Panc1 (cell line): ENCODE data around the gene TMEM109. TPM values are rescaled to one million over a fixed set of nuclear protein-coding genes. Genes with fewer than 3 reads are reported as not detected.

Experiments used
- ATAC-seq: fragments of 200-7000 bp; cut with Tn5 transposase; 2 replicates; pipeline ENCODE4 v1.9.1; 2020; ENCODE audit warnings: mild to moderate bottlenecking, moderate library complexity
- BruUV-seq: library from RNA; stranded (reverse); fragments of 400-500 nt; replicated peaks from 2 replicates; lab custom pipeline; 2021; lab: Mats Ljungman, UMichigan
- CTCF ChIA-PET: fragments of 300-600 bp; sonication (Branson Sonifier 250); formaldehyde crosslinking; loops from one replicate; lab custom pipeline; 2022; ENCODE audit warnings: antibody characterized with exemption; lab: Charles Lee
- POLR2A ChIA-PET: fragments of 300-600 bp; sonication (Branson Sonifier 250); formaldehyde crosslinking; loops from one replicate; lab custom pipeline; 2022; ENCODE audit warnings: antibody characterized with exemption; lab: Charles Lee
- DNase-seq: peaks from one replicate; pipeline ENCODE4 v3.0.0-alpha.2; 2010; ENCODE audit warnings: low read depth, low spot score
- H3K27ac ChIP-seq: 2 replicates; pipeline ENCODE4 v1.5.1; 2011; ENCODE audit warnings: mild to moderate bottlenecking, low read length, inconsistent platforms
- H3K27me3 ChIP-seq: fragments of 200-500 bp; sonication (Bioruptor generic); 2 replicates; pipeline ENCODE4 v1.6.0; 2014; ENCODE audit warnings: low read length, inconsistent platforms; ENCODE audit not compliant: control insufficient read depth, insufficient read depth
- H3K36me3 ChIP-seq: fragments of 200-500 bp; sonication (Bioruptor generic); 2 replicates; pipeline ENCODE4 v1.5.1; 2014; ENCODE audit warnings: inconsistent platforms, mild to moderate bottlenecking, low read length, moderate library complexity; ENCODE audit not compliant: control insufficient read depth, insufficient read depth
- H3K4me1 ChIP-seq: 2 replicates; pipeline ENCODE4 v1.5.1; 2011; ENCODE audit warnings: inconsistent platforms, mild to moderate bottlenecking, low read length, moderate library complexity; ENCODE audit not compliant: control insufficient read depth, insufficient read depth
- H3K4me3 ChIP-seq, 2 experiments: 2 replicates each; pipeline ENCODE4 v1.5.1; 2011 to 2012; ENCODE audit warnings: low read depth in 2 of 2, low read length in 2 of 2, mild to moderate bottlenecking in 2 of 2, inconsistent platforms in 1 of 2, moderate library complexity in 1 of 2
- H3K9me3 ChIP-seq: fragments of 200-500 bp; sonication (Bioruptor generic); 2 replicates; pipeline ENCODE4 v1.5.1; 2014; ENCODE audit warnings: low read depth, mild to moderate bottlenecking, inconsistent platforms, low read length, moderate library complexity; ENCODE audit not compliant: control insufficient read depth, insufficient read depth
- CTCF ChIP-seq: fragments of 450-650 bp; IDR thresholded peaks from 2 replicates; pipeline ENCODE4 v1.5.1; 2017; ENCODE audit warnings: mild to moderate bottlenecking
- POLR2AphosphoS5 ChIP-seq: IDR thresholded peaks from 2 replicates; pipeline ENCODE4 v1.6.1; 2012; ENCODE audit warnings: mild to moderate bottlenecking, low read depth, low read length, moderate library complexity
- REST ChIP-seq, 2 experiments: IDR thresholded peaks; 2 replicates each; pipeline ENCODE4 v1.6.1; 2011 to 2012; ENCODE audit warnings: low read depth in 2 of 2, control low read depth in 1 of 2, low read length in 1 of 2, mild to moderate bottlenecking in 1 of 2, moderate library complexity in 1 of 2; ENCODE audit not compliant: insufficient read depth in 1 of 2
- SIN3A ChIP-seq: IDR thresholded peaks from 2 replicates; pipeline ENCODE4 v1.6.1; 2012; ENCODE audit warnings: low read depth, mild to moderate bottlenecking, low read length, moderate library complexity, borderline replicate concordance; ENCODE audit not compliant: insufficient read depth
- TCF7L2 ChIP-seq: IDR thresholded peaks from 2 replicates; pipeline ENCODE4 v1.6.1; 2011; ENCODE audit warnings: mild to moderate bottlenecking, low read depth, low read length, inconsistent platforms
- in situ Hi-C: cut with HindIII; loops from 2 replicates; pipeline ENCODE4 v1.10.0; 2016; ENCODE audit warnings: low sequenced_read_pairs, low pct_unique_long_range_greater_than_20kb
- intact Hi-C: fragments of 100-400 bp; cut with micrococcal nuclease; formaldehyde crosslinking; loops from one replicate; pipeline ENCODE4 v1.10.0; 2022; ENCODE audit not compliant: unreplicated experiment
- total RNA-seq: library from RNA; stranded (reverse); gene quantifications from one replicate; pipeline ENCODE4 v1.2.1, GENCODE V29; 2021; ENCODE audit not compliant: unreplicated experiment

TMEM109 gene
- total RNA-seq, 1 experiment from 2014 or later, result 91.8 TPM

- Histone ChIP-seq H3K4me3 (no peak overlapping the region), H3K4me1 (peaks cover 18% of the 10 kb centered on the region), H3K27ac (no peak overlapping the region), H3K9me3 (no peaks in the 10 kb centered on the region), H3K36me3 (no peaks in the 10 kb centered on the region; the same call in 1 of the 2 replicates), H3K27me3 (no peaks in the 10 kb centered on the region)
- ATAC-seq (no peak), DNase-seq (no peak)
- intact Hi-C loops (no loop called here), in situ Hi-C loops (no loop called here)
- no TSS peak for BruUV-seq
- TF ChIP-seq SIN3A, result no peak
- TF ChIP-seq CTCF, result no peak
- no peak for TF ChIP-seq TCF7L2
- no peak for TF ChIP-seq POLR2AphosphoS5
- TF ChIP-seq REST (IDR thresholded peaks at IDR 0.05; ENCODE audit: insufficient read depth in 1 of 2, low read depth in 2 of 2, low read length in 1 of 2), result no peak
- POLR2A ChIA-PET, result no interaction called here
- CTCF ChIA-PET, result no interaction called here
These were observed 7.9 kb downstream of the TMEM109 start for GRCh38 chr11:60921777-60922335.

GRCh38 chr11:60922906-60923305, 8.9 kb downstream of the TMEM109 start:
- ChIA-PET POLR2A (no interaction called here), CTCF (no interaction called here)
- intact Hi-C loops (no loop called here), in situ Hi-C loops (no loop called here)
- DNase-seq, result no peak
- Histone ChIP-seq H3K27me3 (no peaks in the 10 kb centered on the region), H3K4me3 (no peak overlapping the region), H3K9me3 (no peaks in the 10 kb centered on the region), H3K4me1 (peaks cover 18% of the 10 kb centered on the region), H3K27ac (no peak overlapping the region), H3K36me3 (no peaks in the 10 kb centered on the region; the same call in 1 of the 2 replicates)
- BruUV-seq, result no TSS peak
- ATAC-seq, result no peak
- TF ChIP-seq TCF7L2 (no peak), CTCF (no peak), REST (IDR thresholded peaks at IDR 0.05; ENCODE audit: insufficient read depth in 1 of 2, low read depth in 2 of 2, low read length in 1 of 2) (no peak), POLR2AphosphoS5 (no peak), SIN3A (no peak)
